Measurements from ENCODE around the gene PAFAH1B1.

- TF ChIP-seq CTCF (IDR thresholded peaks at IDR 0.05 in 4 of 5, conservative IDR thresholded peaks at IDR 0.05 in 1 of 5) (no peak), POLR2A (IDR thresholded peaks at IDR 0.05) (no peak)
Measured at GRCh38 chr17:2689411-2690164, 96.1 kb downstream of the PAFAH1B1 start.
